Inflammatory macrophage treated with lipopolysaccharide for 4 hours (primary cell): ENCODE results near the gene NCOA4.
A peak's percentile ranks its signal among the peaks of the same experiment; 100 is the strongest.
"Not testable (repeated sequence)": the region's sequence is repeated elsewhere in the genome, so short reads cannot be mapped to it uniquely, and the experiment has no call there.

Experiments
- DNase-seq: peaks from one replicate; pipeline ENCODE4 v3.0.0-alpha.2; 2020

NCOA4 gene

DNA sequence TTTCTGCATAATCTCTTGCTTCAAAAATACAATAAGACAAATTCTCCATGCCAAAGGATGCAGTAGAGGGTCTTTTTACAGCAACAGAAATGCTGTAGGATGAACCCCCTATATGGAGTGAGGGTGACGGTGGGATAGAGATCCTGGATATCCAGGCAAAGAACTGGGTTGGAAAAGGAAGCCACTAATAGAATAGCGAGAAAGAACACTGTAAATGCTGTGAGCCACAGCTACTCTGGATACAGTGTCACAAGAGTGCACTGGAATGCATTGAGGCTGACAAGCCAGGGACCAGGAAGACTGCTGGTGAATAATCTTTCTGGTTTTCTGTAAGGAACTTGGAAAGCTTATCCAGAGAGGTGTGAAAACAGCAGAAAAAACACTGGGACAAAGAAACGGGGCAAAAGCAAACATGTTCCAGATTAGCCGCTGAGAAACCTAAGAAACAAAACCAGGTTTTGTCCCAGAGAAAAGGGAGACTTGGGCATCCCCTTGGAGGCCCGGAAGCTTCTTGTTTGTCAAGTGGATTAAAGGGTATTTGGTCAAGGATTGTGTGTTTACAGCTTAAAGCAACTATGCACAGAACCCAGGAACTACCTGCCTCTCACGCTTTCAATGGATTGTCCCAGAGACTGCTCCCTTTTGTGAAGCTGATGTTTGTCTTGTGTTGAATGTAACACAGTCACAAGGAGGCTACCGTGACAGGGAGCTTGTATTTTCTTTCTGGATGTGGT lies 21.8 kb upstream of the NCOA4 start:
- no peak for DNase-seq

DNA sequence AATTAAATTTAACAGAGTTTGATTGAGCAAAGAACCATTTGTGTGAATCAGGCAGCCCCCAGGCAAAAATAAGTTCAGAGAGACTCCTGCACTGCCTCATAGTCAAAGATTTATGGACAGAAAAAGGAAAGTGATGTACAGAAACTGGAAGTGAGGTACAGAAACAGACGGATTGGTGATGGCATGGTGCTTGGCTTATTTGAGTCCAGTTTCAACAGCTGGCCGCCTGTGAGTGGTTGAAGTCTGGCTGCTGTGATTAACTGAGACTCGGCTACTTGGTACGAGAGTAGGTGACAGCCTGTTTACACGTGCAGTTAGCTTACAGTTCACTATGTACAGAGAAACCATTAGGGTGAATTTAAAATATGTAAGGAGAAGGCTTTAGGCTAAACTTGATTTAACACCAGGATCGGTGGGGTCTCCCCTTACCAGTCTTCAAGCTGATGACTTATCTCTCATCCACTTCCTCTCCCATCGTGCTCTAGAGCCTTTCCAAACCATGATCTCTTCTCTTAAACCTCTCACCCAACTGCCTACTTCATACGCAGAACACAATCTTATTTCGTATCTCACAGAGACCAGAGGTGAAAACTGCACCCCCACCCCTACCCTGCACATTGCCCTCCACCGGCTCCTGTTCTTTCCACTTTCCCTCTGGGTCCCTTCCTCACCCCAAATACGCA lies 20.7 kb upstream of the NCOA4 start:
- no peak for DNase-seq

DNA sequence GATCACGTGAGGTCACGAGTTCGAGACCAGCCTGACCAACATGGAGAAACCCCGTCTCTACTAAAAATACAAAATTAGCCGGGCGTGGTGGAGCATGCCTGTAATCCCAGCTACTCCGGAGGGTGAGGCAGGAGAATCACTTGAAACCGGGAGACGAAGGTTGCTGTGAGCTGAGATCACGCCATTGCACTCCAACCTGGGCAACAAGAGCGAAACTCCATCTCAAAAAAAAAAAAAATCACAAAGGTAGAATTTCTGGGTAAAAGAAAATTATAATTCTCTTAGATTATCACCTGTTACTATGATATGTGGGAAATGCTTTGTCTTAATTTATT lies 19.0 kb upstream of the NCOA4 start:
- DNase-seq = not testable (repeated sequence)

DNA sequence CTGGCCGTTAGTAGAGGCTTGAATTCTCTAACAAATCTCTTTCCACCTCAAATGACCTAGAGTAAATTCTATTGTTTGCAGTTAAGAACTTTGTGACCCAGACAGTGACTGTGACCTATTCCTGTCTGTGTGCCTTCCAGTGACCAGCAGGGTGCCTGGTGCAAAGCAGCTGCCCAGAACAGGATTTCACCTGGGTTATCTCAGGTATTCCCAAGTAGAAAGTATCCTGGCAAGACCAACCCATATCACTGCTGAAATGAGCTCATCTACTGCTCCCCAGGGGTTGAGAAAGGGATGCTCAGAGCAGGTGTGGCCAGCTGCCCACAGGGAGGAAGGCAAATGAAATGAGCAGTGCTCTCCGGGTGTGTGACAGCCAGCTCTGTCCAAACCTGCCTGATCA lies 17.7 kb upstream of the NCOA4 start:
- DNase-seq = no peak

DNA sequence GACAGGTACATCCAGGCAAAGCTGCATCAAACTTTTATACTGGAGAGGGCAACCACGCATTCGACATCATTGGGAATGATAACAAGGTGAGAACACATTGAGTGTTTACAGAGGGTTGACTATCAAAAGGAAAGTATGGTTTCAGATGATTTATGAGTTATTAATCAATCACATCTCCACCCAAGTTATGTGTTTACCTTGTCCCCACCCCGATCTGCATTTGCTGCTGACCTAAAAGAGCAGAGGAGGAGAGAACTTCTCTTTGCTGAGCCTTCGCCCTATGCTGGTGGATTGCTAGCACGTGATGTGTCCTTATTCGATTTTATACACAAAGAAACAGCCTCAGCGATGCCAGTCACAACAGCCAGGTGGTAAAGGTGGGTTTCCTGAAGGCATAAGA lies 15.8 kb upstream of the NCOA4 start, which contains the start of gene MSMB:
TSS of gene MSMB (minus strand) at position 9 of the 400 bp plus-strand sequence. CDS start 32 bp downstream, outside the sequence.
- DNase-seq = no peak

DNA sequence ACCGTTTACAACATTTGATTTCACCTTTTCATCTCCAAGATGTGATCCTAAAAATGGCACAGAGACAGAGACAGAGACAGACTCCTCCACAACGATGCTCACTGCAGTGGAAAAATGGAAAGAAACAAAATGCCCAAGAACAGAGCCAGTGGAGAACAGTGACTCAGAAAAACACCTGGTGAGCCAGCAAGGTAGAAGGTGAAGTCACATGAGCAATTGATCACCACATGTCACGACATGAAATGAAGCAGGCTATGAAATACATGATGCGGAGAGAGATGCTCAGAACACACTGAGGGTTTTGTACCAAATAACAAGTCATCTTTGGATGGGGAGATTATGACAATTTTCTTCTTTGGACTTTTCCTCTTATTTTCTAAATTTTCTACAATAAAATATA lies 12.1 kb upstream of the NCOA4 start:
- no peak for DNase-seq

DNA sequence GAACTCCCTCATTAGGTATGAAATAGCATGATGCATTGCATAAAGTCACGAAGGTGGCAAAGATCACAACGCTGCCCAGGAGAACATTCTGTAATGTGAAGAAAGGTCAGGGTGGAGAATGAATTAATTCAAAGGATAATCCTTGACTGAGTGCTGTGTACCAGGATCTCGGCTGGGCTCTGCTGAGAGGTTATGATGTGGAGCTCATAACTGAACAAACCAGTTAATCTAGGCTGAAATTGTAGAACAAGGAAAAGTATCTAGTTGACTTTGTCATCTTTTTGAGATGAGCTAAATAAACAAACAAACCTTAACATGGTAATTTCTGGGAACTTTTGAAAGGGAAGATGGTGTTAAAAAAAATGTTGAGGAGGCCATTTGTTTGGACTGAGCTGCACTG lies 9.6 kb upstream of the NCOA4 start:
- DNase-seq = no peak

DNA sequence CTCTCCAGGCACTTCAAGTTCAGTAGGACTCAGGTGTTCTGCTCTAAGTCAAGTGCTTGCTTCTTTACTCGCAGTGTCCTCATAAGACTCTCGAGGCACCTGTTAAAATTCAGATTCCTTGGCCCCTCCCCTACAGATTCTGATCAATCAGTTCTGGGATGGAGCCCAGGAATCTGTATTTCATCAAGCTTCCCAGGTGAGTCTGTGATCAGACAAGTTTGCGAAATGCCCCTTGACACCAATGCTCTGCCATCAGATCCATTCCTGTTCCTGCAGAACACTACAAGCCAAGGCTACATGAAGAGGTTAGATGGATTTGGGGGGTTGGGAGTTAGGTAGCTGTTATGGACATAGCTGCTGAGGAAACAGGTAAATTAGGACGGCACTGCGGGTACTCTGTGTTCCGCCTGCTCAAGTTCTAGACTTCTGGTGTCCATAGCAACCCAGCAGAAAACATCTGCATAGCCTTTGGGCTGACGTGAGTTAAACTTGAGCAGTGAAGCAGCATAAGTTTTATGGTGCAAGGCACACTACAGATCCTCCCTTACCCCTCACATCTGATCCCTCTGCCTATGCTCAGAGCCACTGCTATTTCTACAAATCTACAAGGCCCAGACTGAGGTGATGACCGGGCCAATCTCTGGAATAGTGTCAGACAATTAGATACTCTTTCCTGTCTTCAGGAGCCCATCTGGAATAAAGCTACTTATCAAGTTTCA lies 6.8 kb upstream of the NCOA4 start:
- no peak for DNase-seq

DNA sequence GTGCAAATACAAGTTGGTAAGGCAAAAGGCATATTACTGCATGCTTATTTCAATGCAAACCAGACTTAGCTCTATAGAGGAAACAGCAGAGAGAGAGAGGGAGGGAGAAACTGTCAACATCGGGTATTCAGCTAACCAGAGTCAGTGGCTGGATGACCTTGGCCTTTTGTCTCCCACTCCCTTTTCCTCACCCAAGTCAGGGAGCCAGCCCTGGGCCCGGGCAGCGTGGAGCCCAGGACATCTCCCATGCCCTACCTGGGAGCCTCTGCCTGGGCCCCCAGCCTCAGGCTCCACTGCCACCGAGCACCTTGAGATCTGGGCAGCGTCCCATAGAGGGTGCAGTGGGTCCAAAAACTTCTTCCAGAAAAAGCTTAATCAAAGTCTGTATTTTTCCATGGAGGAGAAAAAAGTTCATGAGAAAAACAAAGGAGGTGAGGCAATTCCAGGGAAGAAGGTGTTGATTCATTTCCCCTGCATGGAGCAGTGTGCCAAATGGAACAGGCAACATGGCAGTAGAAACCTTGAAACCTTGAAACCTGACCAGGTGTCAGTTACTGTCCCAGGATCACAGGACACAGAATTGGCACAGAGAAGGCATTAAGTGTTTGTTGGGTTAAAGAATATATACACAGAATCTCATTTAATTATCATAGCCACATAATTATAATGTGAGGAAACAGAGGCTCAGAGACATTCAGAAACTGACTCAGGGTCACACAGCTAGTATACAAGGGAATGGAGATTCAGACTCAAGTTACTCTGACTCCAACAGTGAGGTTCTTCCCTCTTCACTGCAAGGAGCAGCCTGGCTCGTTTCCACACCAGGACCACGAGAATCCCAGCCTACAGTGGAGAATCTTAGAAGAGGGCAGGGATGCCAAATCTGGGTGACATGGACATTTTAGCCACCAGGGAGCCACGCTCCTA lies 5.8 kb upstream of the NCOA4 start:
- no peak for DNase-seq

DNA sequence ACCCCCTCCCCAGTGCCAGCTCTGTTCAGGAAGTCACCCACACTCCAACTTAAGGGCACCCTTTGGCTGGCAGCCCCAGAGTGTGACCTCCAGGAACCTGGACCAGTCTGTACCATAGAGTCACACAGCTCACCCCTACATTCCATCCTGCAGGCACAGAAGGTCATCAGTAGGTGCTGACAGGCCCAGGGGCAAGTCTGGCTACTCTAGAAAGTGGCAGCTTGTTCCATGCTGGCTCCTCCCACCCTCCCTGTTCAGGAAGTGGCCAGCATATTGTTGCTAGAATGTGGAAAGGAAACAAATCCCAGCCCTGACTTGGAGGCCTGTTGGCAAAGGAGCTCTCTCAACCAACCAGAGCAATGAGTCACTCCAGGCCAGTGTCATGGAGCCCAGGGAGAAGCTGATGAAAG lies 3.2 kb upstream of the NCOA4 start:
- peak; percentile 59 for DNase-seq

DNA sequence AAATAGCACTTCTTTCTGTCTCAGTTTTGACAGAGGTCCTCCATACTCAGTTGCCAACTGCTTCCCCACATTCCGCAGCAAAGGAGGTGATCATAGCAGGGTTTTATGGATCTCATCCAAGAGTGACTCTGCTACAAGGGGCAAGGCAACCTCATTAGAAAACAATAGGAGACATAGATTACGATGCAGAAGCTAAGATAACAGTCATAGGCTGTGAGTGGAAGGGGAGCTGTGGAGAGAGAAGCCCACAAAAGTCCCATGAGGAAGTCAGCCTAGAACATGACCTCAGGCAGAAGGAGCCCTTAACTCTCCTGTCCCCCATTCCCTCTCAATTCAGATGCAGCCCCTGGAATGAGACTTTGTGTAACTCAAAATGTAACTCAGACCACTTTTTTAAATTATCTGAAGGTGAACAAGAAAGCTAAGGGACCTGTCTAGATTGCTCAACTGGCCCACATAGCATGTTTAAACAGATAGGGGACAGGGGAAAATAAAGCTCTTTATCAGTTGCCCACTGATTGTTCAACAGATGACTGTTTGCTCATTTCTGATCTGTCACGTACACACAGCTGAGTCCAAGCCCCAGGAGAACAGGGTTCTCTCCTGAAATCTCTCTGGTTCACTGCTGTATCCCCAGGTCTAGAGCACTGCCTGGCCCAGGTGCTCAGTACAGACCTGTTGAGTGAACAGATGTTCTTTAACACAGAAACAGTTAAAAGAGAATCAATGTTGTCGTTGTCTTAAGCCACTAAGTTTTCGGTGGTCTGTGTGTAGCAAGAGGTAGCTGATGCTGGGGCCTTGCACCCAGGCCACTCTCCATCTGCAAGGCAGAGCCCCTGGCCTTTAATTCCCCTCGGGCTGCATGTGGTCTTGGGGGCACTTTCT lies 1.5 kb upstream of the NCOA4 start:
- no peak for DNase-seq

DNA sequence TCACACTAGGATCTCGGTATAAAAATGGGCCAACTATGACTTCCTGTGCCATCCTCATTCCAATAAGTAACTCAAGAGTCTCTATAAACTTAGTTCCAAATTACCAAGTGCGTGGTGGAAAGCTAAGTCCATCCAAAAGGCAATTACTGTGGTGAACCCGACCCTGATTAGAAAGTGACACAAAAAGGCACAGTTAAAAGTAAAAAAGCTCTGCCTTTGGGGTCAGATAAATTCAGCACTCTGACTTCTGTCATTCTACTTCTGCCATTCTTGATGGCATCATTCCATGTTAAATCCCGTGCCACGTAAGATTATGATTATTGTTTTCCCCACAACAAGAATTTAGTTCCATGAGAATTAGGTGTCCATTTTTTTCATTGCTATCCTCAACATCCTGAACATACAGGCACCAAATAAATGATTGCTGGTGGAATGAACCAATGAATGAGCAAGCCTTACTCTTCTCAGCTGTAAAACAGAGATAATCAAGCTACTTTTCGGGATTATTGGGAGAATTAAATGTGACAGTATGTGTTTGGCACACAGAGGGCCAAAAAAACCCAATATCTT lies 877 bp downstream of the NCOA4 start:
- DNase-seq = no peak

DNA sequence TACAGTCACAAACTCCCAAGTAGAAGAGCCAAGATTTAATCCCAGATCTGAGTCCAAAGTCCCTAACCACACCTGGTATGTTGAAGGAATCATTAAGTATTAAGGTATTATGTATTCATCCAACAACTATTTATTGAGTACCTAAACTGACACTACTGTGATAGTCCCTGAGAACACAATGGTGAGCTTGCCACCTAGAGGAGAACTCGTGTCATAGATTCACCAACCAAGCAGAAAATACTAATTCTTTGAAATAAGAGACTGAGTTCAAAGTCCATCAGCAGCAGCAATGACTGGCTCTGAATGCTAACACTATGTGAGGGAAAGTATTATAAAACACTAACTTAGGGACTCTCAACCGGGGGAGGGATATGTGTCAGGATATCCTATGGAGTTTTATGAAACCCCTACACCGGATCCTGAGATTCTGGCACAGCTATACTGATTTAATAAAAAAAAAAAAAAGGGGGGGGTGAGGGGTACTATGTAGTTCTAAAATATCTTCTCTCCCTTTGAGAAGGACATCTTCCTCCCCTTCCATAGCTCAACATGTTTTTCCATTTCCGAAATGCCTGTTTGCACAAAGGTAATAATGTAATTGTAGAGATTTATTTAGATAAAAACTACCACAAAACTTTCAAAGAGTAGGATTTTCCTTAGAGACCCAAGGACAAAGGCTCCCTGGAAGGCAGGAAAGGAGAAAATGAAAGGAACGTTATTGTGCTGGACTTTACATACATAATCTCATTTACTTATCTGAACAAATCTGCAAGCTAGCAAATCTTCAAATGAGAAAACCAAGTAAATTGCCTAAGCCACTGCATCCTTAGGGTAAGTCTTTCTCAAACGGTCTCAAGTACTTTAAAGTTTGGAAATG lies 1.6 kb downstream of the NCOA4 start:
- DNase-seq = peak; percentile 69

DNA sequence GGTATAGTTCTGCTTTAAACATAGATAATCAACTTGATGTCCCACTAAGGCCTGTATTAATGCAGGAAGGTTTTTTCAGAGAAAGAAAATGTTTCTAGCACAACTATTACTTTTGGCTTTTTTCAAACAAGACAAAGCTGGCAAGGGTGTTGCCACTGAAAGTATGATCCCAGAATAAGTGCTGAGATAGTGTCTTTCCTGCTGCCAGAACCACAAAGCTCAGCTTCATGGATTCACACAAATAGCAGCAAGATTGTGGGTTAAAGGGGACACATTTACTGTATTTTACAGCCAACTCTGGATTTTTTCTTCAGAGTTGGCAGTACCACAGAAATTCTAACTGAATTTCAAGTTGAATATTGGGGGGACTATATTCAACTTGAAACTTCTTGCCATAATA lies 4.3 kb downstream of the NCOA4 start:
- DNase-seq = no peak

DNA sequence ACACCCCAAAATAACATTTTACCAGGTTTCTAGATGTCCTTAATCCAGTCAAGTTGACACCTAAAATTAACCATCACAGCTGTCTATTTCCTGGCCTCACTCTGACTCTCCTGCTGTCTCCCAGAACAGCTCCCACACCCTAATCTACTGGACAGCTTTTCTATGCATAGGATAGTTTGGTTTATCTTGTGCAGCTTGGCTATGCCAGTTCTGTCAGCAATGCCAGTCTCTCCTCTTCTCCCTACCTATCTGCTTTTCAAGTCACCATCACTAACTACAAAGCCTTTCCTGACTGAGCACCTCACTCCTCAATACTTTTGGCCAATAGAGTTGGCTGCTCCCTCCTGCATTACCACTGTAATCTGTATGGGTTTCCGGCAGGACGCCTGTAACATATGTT lies 5.0 kb downstream of the NCOA4 start:
- no peak for DNase-seq

DNA sequence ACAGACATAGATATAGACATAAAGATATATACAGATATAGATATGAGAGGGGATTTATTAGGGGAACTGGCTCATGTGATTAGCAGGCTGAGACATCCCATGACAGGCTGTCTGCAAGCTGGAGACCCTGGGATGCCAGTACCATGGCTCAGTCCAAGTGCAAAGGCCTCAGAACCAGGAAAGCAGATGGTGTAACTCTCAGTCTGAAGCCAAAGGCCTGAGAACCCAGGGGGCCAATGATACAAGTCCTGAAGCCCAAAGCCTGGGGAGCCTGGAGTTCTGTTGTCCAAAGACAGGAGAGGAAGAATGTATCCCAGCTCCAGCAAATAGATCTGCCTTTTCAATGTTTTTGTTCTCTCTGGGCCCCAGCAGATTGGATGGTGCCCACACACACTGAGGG lies 5.5 kb downstream of the NCOA4 start:
- no peak for DNase-seq

DNA sequence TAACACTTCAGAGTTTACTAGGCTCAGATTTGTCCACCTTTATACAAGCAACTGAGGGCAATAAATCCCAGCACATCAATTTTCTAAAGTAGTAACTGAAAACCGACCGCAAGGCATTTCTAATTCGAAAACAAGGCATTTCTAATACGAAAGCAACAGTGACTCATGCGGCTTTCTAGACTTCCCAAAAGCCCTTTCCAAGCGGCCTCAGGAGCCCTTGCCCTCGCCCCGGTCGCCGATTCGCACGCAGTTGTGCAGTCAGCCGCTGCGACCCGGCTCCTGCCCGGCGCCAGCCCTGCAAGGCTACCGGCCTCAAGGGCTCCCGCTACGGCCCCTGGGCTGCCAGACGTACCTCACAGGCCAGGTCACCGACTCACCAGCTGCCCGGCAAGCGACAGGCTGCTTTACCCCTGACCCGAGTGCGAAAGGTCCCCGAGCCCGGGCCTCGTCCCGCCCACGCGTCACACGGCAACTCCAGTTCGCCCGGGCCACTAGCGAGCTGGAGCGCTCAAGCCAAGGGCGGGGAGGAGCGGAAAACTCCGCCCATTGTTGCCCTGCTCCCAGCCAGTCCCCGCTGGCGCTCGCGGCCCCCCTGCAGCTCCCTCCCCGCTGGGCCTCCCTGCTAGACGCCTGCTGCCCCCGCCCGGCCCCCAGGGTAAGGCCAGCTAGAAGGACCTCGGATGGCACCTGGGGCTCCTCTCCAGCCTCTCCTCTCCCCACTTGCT lies 7.3 kb downstream of the NCOA4 start:
- peak; percentile 98 for DNase-seq

DNA sequence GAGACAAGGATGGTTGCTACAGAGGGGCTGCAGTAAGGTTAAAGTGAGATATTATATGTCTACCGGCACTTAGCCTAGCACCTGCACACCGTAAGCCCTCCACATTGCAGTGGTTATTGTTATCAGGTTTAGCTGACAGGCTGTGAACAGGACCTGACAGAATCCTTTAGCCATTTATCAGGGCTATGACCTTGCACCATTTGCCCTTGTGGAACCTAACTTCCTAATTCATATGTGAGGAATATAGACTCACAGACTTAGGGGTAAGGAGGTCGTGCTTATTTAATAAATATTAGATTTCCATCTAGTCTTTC lies 10.1 kb downstream of the NCOA4 start:
- DNase-seq = no peak

DNA sequence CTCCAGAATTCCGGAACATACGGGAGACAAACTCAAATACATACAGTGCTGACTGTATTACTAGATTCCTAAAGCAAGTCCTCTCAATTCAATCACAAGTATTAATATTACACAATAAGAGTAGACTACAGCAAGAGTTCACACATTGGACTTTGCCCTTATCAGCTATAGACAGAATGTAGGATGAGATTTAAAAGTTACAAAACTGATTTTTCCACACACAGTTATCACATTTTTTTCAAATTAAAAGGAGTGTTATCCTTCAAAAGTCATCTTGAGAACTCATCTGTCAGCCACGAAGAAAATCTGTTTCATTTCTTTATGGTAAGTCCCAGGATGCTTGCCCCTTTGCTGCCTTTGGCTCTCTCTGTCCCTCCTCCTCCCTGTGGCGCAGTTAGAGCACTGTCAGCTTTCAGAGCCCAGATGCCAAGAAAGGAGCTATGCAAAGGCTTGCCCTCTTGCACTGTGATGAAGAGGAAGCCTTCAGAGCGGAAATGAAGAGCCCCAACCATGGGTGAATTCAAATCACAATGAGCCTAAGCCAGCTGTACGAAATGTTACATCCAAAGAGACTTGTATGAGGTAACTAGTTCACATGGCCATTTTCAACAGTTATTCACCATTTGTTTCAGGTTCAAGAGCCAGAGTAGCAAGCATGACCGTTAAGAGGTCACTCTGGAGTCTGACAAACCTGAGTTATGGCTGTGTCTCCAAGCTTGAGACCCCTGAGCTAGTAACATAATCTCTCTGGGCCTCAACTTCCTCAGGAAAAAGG lies 10.7 kb downstream of the NCOA4 start:
- peak; percentile 82 for DNase-seq
